H9 (cell line): ENCODE data around the gene HSF2. TPM values are rescaled to one million over a fixed set of nuclear protein-coding genes. Genes with fewer than 3 reads are reported as not detected.

Source experiments
- DNase-seq: peaks from one replicate; pipeline ENCODE4 v3.0.0-alpha.2; 2017
- H2AFZ ChIP-seq: one replicate; pipeline ENCODE4 v1.6.1; 2013; ENCODE audit warnings: mild to moderate bottlenecking, low read length, control low read depth, moderate library complexity
- H2AK5ac ChIP-seq: 2 replicates; pipeline ENCODE4 v1.6.1; 2013; ENCODE audit warnings: low read length, control low read depth, mixed read lengths; ENCODE audit not compliant: insufficient read length
- H2BK120ac ChIP-seq: one replicate; pipeline ENCODE4 v1.6.1; 2013; ENCODE audit warnings: low read depth, mild to moderate bottlenecking, low read length, control low read depth, inconsistent platforms; ENCODE audit not compliant: poor library complexity, severe bottlenecking
- H2BK12ac ChIP-seq: 2 replicates; pipeline ENCODE4 v1.6.1; 2013; ENCODE audit warnings: low read length, control low read depth, mixed read lengths, low read depth; ENCODE audit not compliant: insufficient read length
- H2BK15ac ChIP-seq: 2 replicates; pipeline ENCODE4 v1.6.1; 2013; ENCODE audit warnings: low read depth, low read length, control low read depth
- H2BK20ac ChIP-seq: one replicate; pipeline ENCODE4 v1.6.1; 2013; ENCODE audit warnings: low read depth, mild to moderate bottlenecking, low read length, control low read depth, inconsistent platforms; ENCODE audit not compliant: poor library complexity, severe bottlenecking
- H2BK5ac ChIP-seq: 2 replicates; pipeline ENCODE4 v1.6.1; 2013; ENCODE audit warnings: low read length, control low read depth, mixed read lengths; ENCODE audit not compliant: insufficient read length
- H3K14ac ChIP-seq: 2 replicates; pipeline ENCODE4 v1.6.1; 2013; ENCODE audit warnings: low read length, control low read depth; ENCODE audit not compliant: insufficient read depth
- H3K18ac ChIP-seq: 2 replicates; pipeline ENCODE4 v1.6.1; 2013; ENCODE audit warnings: low read depth, mild to moderate bottlenecking, mixed read lengths, low read length, control low read depth; ENCODE audit not compliant: insufficient read length
- H3K23ac ChIP-seq: 2 replicates; pipeline ENCODE4 v1.6.1; 2013; ENCODE audit warnings: low read length, control low read depth, mixed read lengths, low read depth; ENCODE audit not compliant: insufficient read length
- H3K23me2 ChIP-seq: 2 replicates; pipeline ENCODE4 v1.6.1; 2013; ENCODE audit warnings: low read depth, mild to moderate bottlenecking, mixed read lengths, low read length, control low read depth; ENCODE audit not compliant: insufficient read length, poor library complexity, severe bottlenecking
- H3K27ac ChIP-seq: 2 replicates; pipeline ENCODE4 v1.5.1; 2013; ENCODE audit warnings: low read length, control low read depth, mixed read lengths, low read depth; ENCODE audit not compliant: insufficient read length
- H3K27me3 ChIP-seq: 2 replicates; pipeline ENCODE4 v1.6.1; 2013; ENCODE audit warnings: low read length, control low read depth, inconsistent platforms; ENCODE audit not compliant: insufficient read depth
- H3K4ac ChIP-seq: 2 replicates; pipeline ENCODE4 v1.6.1; 2013; ENCODE audit warnings: low read depth, mild to moderate bottlenecking, control low read depth, inconsistent platforms, low read length, moderate library complexity
- H3K4me1 ChIP-seq: 2 replicates; pipeline ENCODE4 v1.6.1; 2013; ENCODE audit warnings: low read length, control low read depth, inconsistent platforms; ENCODE audit not compliant: insufficient read depth
- H3K4me2 ChIP-seq: 2 replicates; pipeline ENCODE4 v1.6.1; 2013; ENCODE audit warnings: low read length, control low read depth, mixed read lengths; ENCODE audit not compliant: insufficient read length, insufficient read depth
- H3K56ac ChIP-seq: 2 replicates; pipeline ENCODE4 v1.6.1; 2013; ENCODE audit warnings: low read depth, mild to moderate bottlenecking, mixed read lengths, low read length, control low read depth; ENCODE audit not compliant: insufficient read length
- H3K79me1 ChIP-seq: 2 replicates; pipeline ENCODE4 v1.6.1; 2013; ENCODE audit warnings: low read depth, mild to moderate bottlenecking, moderate library complexity, low read length, control low read depth, inconsistent platforms; ENCODE audit not compliant: insufficient read depth, poor library complexity, severe bottlenecking
- H3K79me2 ChIP-seq: 2 replicates; pipeline ENCODE4 v1.6.1; 2013; ENCODE audit warnings: low read length, control low read depth, inconsistent platforms; ENCODE audit not compliant: insufficient read depth
- H3K9ac ChIP-seq: 2 replicates; pipeline ENCODE4 v1.6.1; 2013; ENCODE audit warnings: low read length, control low read depth, mixed read lengths; ENCODE audit not compliant: insufficient read length; ENCODE audit errors: extremely low read depth
- H3K9me3 ChIP-seq: one replicate; pipeline ENCODE4 v1.6.1; 2013; ENCODE audit warnings: low read depth, low read length, inconsistent platforms; ENCODE audit not compliant: control insufficient read depth
- H3T11ph ChIP-seq: one replicate; pipeline ENCODE4 v1.6.1; 2013; ENCODE audit warnings: mild to moderate bottlenecking, low read length, control low read depth, inconsistent platforms
- H4K20me1 ChIP-seq: one replicate; pipeline ENCODE4 v1.6.1; 2013; ENCODE audit not compliant: control insufficient read depth, insufficient read length, insufficient read depth
- H4K5ac ChIP-seq: 2 replicates; pipeline ENCODE4 v1.6.1; 2013; ENCODE audit warnings: low read depth, mild to moderate bottlenecking, mixed read lengths, low read length, control low read depth; ENCODE audit not compliant: insufficient read length
- H4K8ac ChIP-seq: replicated peaks from 2 replicates; pipeline ENCODE4 v1.6.1; 2013; ENCODE audit warnings: low read length, control low read depth, mixed read lengths, low read depth; ENCODE audit not compliant: insufficient read length
- H4K91ac ChIP-seq: 2 replicates; pipeline ENCODE4 v1.6.1; 2013; ENCODE audit warnings: low read depth, mild to moderate bottlenecking, moderate library complexity, mixed read lengths, low read length, control low read depth; ENCODE audit not compliant: insufficient read length
- H3K27ac Mint-ChIP-seq, 3 experiments: 2 replicates in 2 of 3; 3 replicates in 1 of 3; pipeline ENCODE4 v1.8.0; 2020 to 2021; ENCODE audit warnings: mixed read lengths in 3 of 3, mild to moderate bottlenecking in 1 of 3, moderate library complexity in 1 of 3
- H3K27me3 Mint-ChIP-seq: 2 replicates; pipeline ENCODE4 v1.8.0; 2021; ENCODE audit warnings: low read depth, mild to moderate bottlenecking, moderate library complexity, mixed read lengths
- H3K36me3 Mint-ChIP-seq, 3 experiments: 2 replicates in 2 of 3; 3 replicates in 1 of 3; pipeline ENCODE4 v1.8.0; 2020 to 2021; ENCODE audit warnings: low read depth in 3 of 3, mixed read lengths in 3 of 3; ENCODE audit not compliant: insufficient read depth in 1 of 3
- H3K4me1 Mint-ChIP-seq, 2 experiments: 2 replicates each; pipeline ENCODE4 v1.8.0; 2020; ENCODE audit warnings: mixed read lengths in 2 of 2
- H3K4me3 Mint-ChIP-seq, 2 experiments: 2 replicates in 1 of 2; 3 replicates in 1 of 2; pipeline ENCODE4 v1.8.0; 2020 to 2021; ENCODE audit warnings: mild to moderate bottlenecking in 2 of 2, mixed read lengths in 2 of 2, moderate library complexity in 1 of 2
- H3K9me3 Mint-ChIP-seq, 2 experiments: 2 replicates in 1 of 2; 3 replicates in 1 of 2; pipeline ENCODE4 v1.8.0; 2020; ENCODE audit warnings: mild to moderate bottlenecking in 2 of 2, mixed read lengths in 2 of 2, moderate library complexity in 1 of 2
- CTCF ChIP-seq: fragments of 200-600 bp; sonication (generic); conservative IDR thresholded peaks from 3 replicates; pipeline ENCODE4 v1.8.0; 2021; ENCODE audit warnings: antibody characterized with exemption, mild to moderate bottlenecking
- WGBS: extraction: QIAGEN DNeasy Blood & Tissue Kit; methylation state at CpG from one replicate; pipeline ENCODE4 v1.1.7; 2013; ENCODE audit warnings: missing lambda C conversion rate, low lambda C conversion rate, mixed read lengths; ENCODE audit not compliant: insufficient read length; ENCODE audit errors: extremely low coverage; 5-methylcytosine and 5-hydroxymethylcytosine counted together
- total RNA-seq: library from RNA; stranded (reverse); gene quantifications from 2 replicates; pipeline ENCODE4 v1.2.1, GENCODE V29; 2021

HSF2 gene
- total RNA-seq, 1 experiment from 2014 or later, result 14.6 TPM

- no peaks in the 10 kb centered on the region for H3K23me2 ChIP-seq
- H2AK5ac ChIP-seq, result no peak overlapping the region
- Mint-ChIP-seq H3K36me3 (no peaks in the 10 kb centered on the region), H3K4me3 (no peak overlapping the region), H3K27ac (no peak overlapping the region), H3K9me3 (no peaks in the 10 kb centered on the region), H3K4me1 (no peaks in the 10 kb centered on the region), H3K27me3 (peaks cover 25% of the 10 kb centered on the region)
- no peaks in the 10 kb centered on the region for H3K79me1 ChIP-seq
- no peak overlapping the region for H2BK15ac ChIP-seq
- no peak overlapping the region for H3K23ac ChIP-seq
- H4K20me1 ChIP-seq, result no peaks in the 10 kb centered on the region
- no peaks in the 10 kb centered on the region for H3K9me3 ChIP-seq
- no peak overlapping the region for H2BK5ac ChIP-seq
- H2BK20ac ChIP-seq, result no peak overlapping the region
- H3K79me2 ChIP-seq, result no peaks in the 10 kb centered on the region
- DNase-seq, result no peak
- no CpG with 5 or more reads among the region's 2 CpGs for WGBS
- peak; percentile 50; the same call in 2 of the 3 replicates for TF ChIP-seq CTCF
- H3K18ac ChIP-seq, result no peak overlapping the region
- no peaks in the 10 kb centered on the region for H3K4me1 ChIP-seq
- no peak overlapping the region for H3K56ac ChIP-seq
- no peak overlapping the region for H3K27ac ChIP-seq
- H3K4me2 ChIP-seq, result no peak overlapping the region
- no peak overlapping the region for H4K91ac ChIP-seq
- no peak overlapping the region for H4K8ac ChIP-seq
- H3K4ac ChIP-seq, result no peak overlapping the region
- no peak overlapping the region for H4K5ac ChIP-seq
- no peaks in the 10 kb centered on the region for H3K27me3 ChIP-seq
- no peak overlapping the region for H2AFZ ChIP-seq
- H2BK12ac ChIP-seq, result no peak overlapping the region
- no peak overlapping the region for H3T11ph ChIP-seq
- H3K14ac ChIP-seq, result no peak overlapping the region
- H3K9ac ChIP-seq, result no peak overlapping the region
- H2BK120ac ChIP-seq, result no peak overlapping the region
Observed at GRCh38 chr6:122372647-122373046, 26.8 kb upstream of the HSF2 start.
